ENCODE results near the gene CILP2.

- no peak for TF ChIP-seq EZH2 (IDR thresholded peaks at IDR 0.05; ENCODE audit: insufficient read depth, poor library complexity, severe bottlenecking)
- TF ChIP-seq EZH2phosphoT487 (IDR thresholded peaks at IDR 0.05; ENCODE audit: insufficient read depth, low read depth): no peak
Measured at GRCh38 chr19:19553670-19554069, 15.6 kb downstream of the CILP2 start.

Measured in GM23248 (cell line).